ENCODE data around the gene P3H4. TPM values are rescaled to one million over a fixed set of nuclear protein-coding genes. Genes with fewer than 3 reads are reported as not detected.

The P3H4 gene
- total RNA-seq, 4 donors from 2014 or later = 2.4 to 7.1 (median 3.7) TPM

- H3K36me3 ChIP-seq = peaks cover 0 to 47% (median 4%) of the 10 kb centered on the region in 3 donors
- no peak overlapping the region for H3K4me3 ChIP-seq
- no peaks in the 10 kb centered on the region for H3K9me3 ChIP-seq
- WGBS, 2 donors = 54 to 69% methylated on average over 3 to 6 of the region's 7 CpGs
- no peak for DNase-seq
- TF ChIP-seq POLR2A (IDR thresholded peaks at IDR 0.05) (no peak), CTCF (IDR thresholded peaks at IDR 0.05) (no peak)
- no peaks in the 10 kb centered on the region for H3K4me1 ChIP-seq
- peaks cover 0 to 14% (median 0%) of the 10 kb centered on the region in 4 donors for H3K27me3 ChIP-seq
- intact Hi-C loops (cut with DNase I) = no loop called here
- H3K27ac ChIP-seq = no peak overlapping the region
Measured at GRCh38 chr17:41824086-41824485, 12.3 kb upstream of the P3H4 start.

GRCh38 chr17:41823580-41823979 is 11.8 kb upstream of the P3H4 start:
- Histone ChIP-seq H3K36me3 (peaks cover 0 to 42% (median 4%) of the 10 kb centered on the region in 3 donors), H3K4me3 (no peak overlapping the region), H3K27ac (no peak overlapping the region), H3K9me3 (no peaks in the 10 kb centered on the region), H3K27me3 (peaks cover 0 to 15% (median 0%) of the 10 kb centered on the region in 4 donors), H3K4me1 (no peaks in the 10 kb centered on the region)
- WGBS, 2 donors = 81 to 88% methylated on average over 4 to 7 of the region's 7 CpGs
- intact Hi-C loops (cut with DNase I) = no loop called here
- TF ChIP-seq POLR2A (IDR thresholded peaks at IDR 0.05) = no peak
- no peak for TF ChIP-seq CTCF (IDR thresholded peaks at IDR 0.05)
- no peak for DNase-seq

GRCh38 chr17:41823141-41823524 is 11.4 kb upstream of the P3H4 start:
- TF ChIP-seq CTCF (IDR thresholded peaks at IDR 0.05) (no peak), POLR2A (IDR thresholded peaks at IDR 0.05) (no peak)
- peaks cover 0 to 38% (median 0%) of the 10 kb centered on the region in 3 donors for H3K36me3 ChIP-seq
- H3K4me1 ChIP-seq = no peaks in the 10 kb centered on the region
- no peak overlapping the region for H3K27ac ChIP-seq
- intact Hi-C loops (cut with DNase I) = no loop called here
- H3K27me3 ChIP-seq = peaks cover 0 to 15% (median 0%) of the 10 kb centered on the region in 4 donors
- H3K9me3 ChIP-seq = no peaks in the 10 kb centered on the region
- H3K4me3 ChIP-seq = no peak overlapping the region
- DNase-seq = no peak
- WGBS, 2 donors = 82 to 83% methylated on average over 1 of the region's 1 CpG

GRCh38 chr17:41822216-41823140 is 10.7 kb upstream of the P3H4 start:
- peaks cover 0 to 15% (median 0%) of the 10 kb centered on the region in 4 donors for H3K27me3 ChIP-seq
- no peaks in the 10 kb centered on the region for H3K9me3 ChIP-seq
- 79 to 82% methylated on average over 10 of the region's 12 CpGs for WGBS, 2 donors
- no peak overlapping the region for H3K27ac ChIP-seq
- H3K4me1 ChIP-seq = no peaks in the 10 kb centered on the region
- intact Hi-C loops (cut with DNase I) = no loop called here
- DNase-seq = no peak
- H3K36me3 ChIP-seq = peaks cover 0 to 31% (median 0%) of the 10 kb centered on the region in 3 donors
- TF ChIP-seq POLR2A (IDR thresholded peaks at IDR 0.05) (no peak), CTCF (IDR thresholded peaks at IDR 0.05) (no peak)
- no peak overlapping the region for H3K4me3 ChIP-seq

GRCh38 chr17:41821776-41822175 is 10.0 kb upstream of the P3H4 start:
- WGBS, 2 donors = 84% methylated on average over 7 to 9 of the region's 14 CpGs

More at GRCh38 chr17:41821776-41822175, 10.0 kb upstream of the P3H4 start:
- no peak for DNase-seq
- Histone ChIP-seq H3K4me1 (no peaks in the 10 kb centered on the region), H3K27ac (no peak overlapping the region), H3K9me3 (no peaks in the 10 kb centered on the region), H3K4me3 (no peak overlapping the region), H3K36me3 (peaks cover 0 to 24% (median 0%) of the 10 kb centered on the region in 3 donors), H3K27me3 (peaks cover 0 to 15% (median 0%) of the 10 kb centered on the region in 4 donors)
- intact Hi-C loops (cut with DNase I) = no loop called here
- TF ChIP-seq POLR2A (IDR thresholded peaks at IDR 0.05) (no peak), CTCF (IDR thresholded peaks at IDR 0.05) (no peak)

All from esophagus squamous epithelium (tissue), 5 donors.